Sigmoid colon (tissue), 7 donors: ENCODE results near the gene POPDC2. TPM values are rescaled to one million over a fixed set of nuclear protein-coding genes. Genes with fewer than 3 reads are reported as not detected.

Experiments
- DNase-seq: peaks from one replicate; pipeline ENCODE4 v3.0.0-alpha.2; 2019
- H3K27ac ChIP-seq, 4 donors: fragments of 200-600 bp; sonication (generic); one replicate each; pipeline ENCODE4 v1.5.1; 2016 to 2019; ENCODE audit warnings: mild to moderate bottlenecking in 1 of 4
- H3K27me3 ChIP-seq, 3 donors: fragments of 200-600 bp; sonication (generic); one replicate each; pipeline ENCODE4 v1.5.1; 2019; ENCODE audit warnings: mild to moderate bottlenecking in 1 of 3
- H3K36me3 ChIP-seq, 4 donors: fragments of 200-600 bp; sonication (generic); one replicate each; pipeline ENCODE4 v1.5.1; 2016 to 2019
- H3K4me1 ChIP-seq, 4 donors: fragments of 200-600 bp; sonication (generic); one replicate each; pipeline ENCODE4 v1.5.1; 2017 to 2019
- H3K4me3 ChIP-seq, 4 donors: fragments of 200-600 bp; sonication (generic); one replicate each; pipeline ENCODE4 v1.5.1; 2017 to 2019; ENCODE audit warnings: mild to moderate bottlenecking in 2 of 4, moderate library complexity in 1 of 4
- H3K9me3 ChIP-seq, 4 donors: fragments of 200-600 bp in 3 of 4; sonication (generic) in 3 of 4; one replicate each; pipeline versions ENCODE4 v1.5.1 to v1.6.1; 2013 to 2019
- CTCF ChIP-seq, 4 experiments: fragments of 450-650 bp in 3 of 4; fragments of 200-600 bp in 1 of 4; IDR thresholded peaks; one replicate each; pipeline ENCODE4 v1.5.1; 2016 to 2019; ENCODE audit warnings: antibody characterized with exemption in 4 of 4, mild to moderate bottlenecking in 3 of 4, moderate library complexity in 2 of 4
- EP300 ChIP-seq, 4 donors: sonication (generic); formaldehyde crosslinking; IDR thresholded peaks; one replicate each; pipeline ENCODE4 v1.6.1; 2017; ENCODE audit warnings: antibody characterized with exemption in 4 of 4
- POLR2A ChIP-seq, 2 donors: fragments of 450-650 bp; IDR thresholded peaks; one replicate each; pipeline ENCODE4 v1.6.1; 2016; ENCODE audit warnings: antibody characterized with exemption in 2 of 2, mild to moderate bottlenecking in 2 of 2, moderate library complexity in 2 of 2
- POLR2AphosphoS5 ChIP-seq, 4 donors: sonication (generic); formaldehyde crosslinking; IDR thresholded peaks; one replicate each; pipeline ENCODE4 v1.6.1; 2017; ENCODE audit warnings: antibody characterized with exemption in 4 of 4
- WGBS, 2 donors: extraction: QIAGEN DNeasy Blood & Tissue Kit; methylation state at CpG; one replicate each; pipeline ENCODE4 v1.1.7; 2013; 5-methylcytosine and 5-hydroxymethylcytosine counted together
- intact Hi-C: fragments of 100-400 bp; cut with DNase I; formaldehyde crosslinking; loops from one replicate; pipeline ENCODE4 v1.15.1; 2023
- polyA plus RNA-seq, 3 donors: library from polyadenylated mRNA; stranded (reverse); fragments of 200-250 nt; gene quantifications; one replicate each; pipeline ENCODE4 v1.2.3, GENCODE V29; 2013
- total RNA-seq, 4 donors: library from RNA; depleted of rRNA; stranded (reverse); fragments of >200 nt; gene quantifications; one replicate each; pipeline ENCODE4 v1.1.0, GENCODE V29; 2016
- donor health status: healthy with polysubstance abuse.
- donor health status: Bipolar disorder and iron deficiency.
- donor health status: healthy.

POPDC2 gene
- total and polyA plus RNA-seq, 7 donors, result 1.2 to 203 (median 86.6) TPM

GRCh38 chr3:119594066-119594465 lies 66.3 kb downstream of the POPDC2 start:
- no peaks in the 10 kb centered on the region for H3K36me3 ChIP-seq
- DNase-seq, result no peak
- H3K4me1 ChIP-seq, result peaks cover 0 to 14% (median 2%) of the 10 kb centered on the region in 4 donors
- intact Hi-C loops, result no loop called here
- H3K9me3 ChIP-seq, result peaks cover 0 to 2% (median 0%) of the 10 kb centered on the region in 4 donors
- no peak overlapping the region for H3K27ac ChIP-seq
- no peak overlapping the region for H3K4me3 ChIP-seq
- TF ChIP-seq EP300 (IDR thresholded peaks at IDR 0.05) (no peak), CTCF (IDR thresholded peaks at IDR 0.05) (no peak), POLR2A (IDR thresholded peaks at IDR 0.05) (no peak), POLR2AphosphoS5 (IDR thresholded peaks at IDR 0.05) (no peak)
- no peaks in the 10 kb centered on the region for H3K27me3 ChIP-seq
- WGBS, 2 donors, result 70 to 81% methylated on average over 5 of the region's 5 CpGs

DNA sequence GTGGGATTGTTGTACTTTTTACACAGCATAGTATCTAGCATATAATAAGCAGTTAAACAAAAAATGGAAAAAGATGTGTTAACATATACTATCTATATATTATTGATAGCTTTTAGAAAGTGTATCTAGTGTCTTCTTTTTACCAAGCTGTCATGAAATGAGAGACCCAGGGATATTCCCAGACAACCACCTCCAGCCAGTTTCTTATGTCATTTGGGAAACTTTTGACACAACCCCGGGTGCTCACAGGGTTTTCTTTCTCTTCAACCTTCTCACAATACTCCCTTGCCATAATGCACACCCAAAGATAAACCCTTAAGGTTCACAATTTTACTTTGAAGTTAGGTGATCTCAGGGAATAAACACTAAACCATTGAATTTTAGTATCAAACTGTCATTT lies 67.5 kb downstream of the POPDC2 start:
- no peak overlapping the region for H3K27ac ChIP-seq
- intact Hi-C loops, result no loop called here
- H3K9me3 ChIP-seq, result peaks cover 0 to 2% (median 0%) of the 10 kb centered on the region in 4 donors
- TF ChIP-seq POLR2A (IDR thresholded peaks at IDR 0.05), result no peak
- no peak for TF ChIP-seq EP300 (IDR thresholded peaks at IDR 0.05)
- no peak for TF ChIP-seq POLR2AphosphoS5 (IDR thresholded peaks at IDR 0.05)
- TF ChIP-seq CTCF (IDR thresholded peaks at IDR 0.05), result no peak
- peaks cover 0 to 14% (median 2%) of the 10 kb centered on the region in 4 donors for H3K4me1 ChIP-seq
- no peak overlapping the region for H3K4me3 ChIP-seq
- H3K36me3 ChIP-seq, result no peaks in the 10 kb centered on the region
- no peaks in the 10 kb centered on the region for H3K27me3 ChIP-seq
- 67 to 73% methylated on average over 1 of the region's 1 CpG for WGBS, 2 donors
- DNase-seq, result no peak

Other genes starting within 250 kb of the POPDC2 start
- 10 to 100 TPM; 14.8 to 48.5 (median 20.1) TPM for gene TMEM39A, start 197.0 kb downstream of the POPDC2 start, total RNA-seq
- gene TMEM39A, start 197.0 kb downstream of the POPDC2 start, polyA plus RNA-seq, result 1 to 10 TPM; 1.4 to 9.4 (median 6.0) TPM
- 10 to 100 TPM; 10.0 to 14.1 (median 11.4) TPM for gene POGLUT1, start 191.6 kb downstream of the POPDC2 start, total RNA-seq
- 1 to 10 TPM; 2.4 to 8.3 (median 3.7) TPM for gene POGLUT1, start 191.6 kb downstream of the POPDC2 start, polyA plus RNA-seq
- 10 to 100 TPM; 37.6 to 59.6 (median 53.1) TPM for gene TIMMDC1, start 162.0 kb downstream of the POPDC2 start, total RNA-seq
- 10 to 100 TPM; 51.7 to 77.2 (median 63.8) TPM for gene TIMMDC1, start 162.0 kb downstream of the POPDC2 start, polyA plus RNA-seq
- gene CD80, start 101.0 kb downstream of the POPDC2 start, total RNA-seq, result 1 to 10 TPM in 1 of 4 donors, under 1 TPM in 1, not detected in 2; 0.27 to 2.2 TPM
- 1 to 10 TPM in 2 of 3 donors, not detected in 1; 1.2 to 2.0 TPM for gene CD80, start 101.0 kb downstream of the POPDC2 start, polyA plus RNA-seq
- 10 to 100 TPM in 1 of 4 donors, 1 to 10 TPM in 3; 6.3 to 11.6 (median 9.7) TPM for gene ADPRH, start 81.1 kb downstream of the POPDC2 start, total RNA-seq
- gene ADPRH, start 81.1 kb downstream of the POPDC2 start, polyA plus RNA-seq, result 1 to 10 TPM; 1.2 to 7.2 (median 2.8) TPM
- 1 to 10 TPM; 1.2 to 4.6 (median 2.1) TPM for gene PLA1A, start 62.7 kb downstream of the POPDC2 start, total RNA-seq
- gene PLA1A, start 62.7 kb downstream of the POPDC2 start, polyA plus RNA-seq, result 1 to 10 TPM in 1 of 3 donors, under 1 TPM in 1, not detected in 1; 0.69 to 2.9 TPM
- 10 to 100 TPM; 19.0 to 61.4 (median 42.4) TPM for gene COX17, start 16.8 kb upstream of the POPDC2 start, total RNA-seq
- 100 to 1,000 TPM; 125 to 267 (median 241) TPM for gene COX17, start 16.8 kb upstream of the POPDC2 start, polyA plus RNA-seq
- 10 to 100 TPM in 2 of 4 donors, 1 to 10 TPM in 2; 1.4 to 11.8 (median 8.8) TPM for gene CFAP91, start 42.4 kb upstream of the POPDC2 start, total RNA-seq
- gene CFAP91, start 42.4 kb upstream of the POPDC2 start, polyA plus RNA-seq, result 1 to 10 TPM in 1 of 3 donors, under 1 TPM in 2; 0.39 to 1.2 (median 0.92) TPM
- gene NR1I2, start 121.5 kb upstream of the POPDC2 start, total RNA-seq, result 1 to 10 TPM in 1 of 4 donors, under 1 TPM in 1, not detected in 2; 0.54 to 1.1 TPM
- gene NR1I2, start 121.5 kb upstream of the POPDC2 start, polyA plus RNA-seq, result 10 to 100 TPM; 33.6 to 50.6 (median 39.6) TPM